MCF 10A (cell line): ENCODE results near the gene CPNE5. TPM values are rescaled to one million over a fixed set of nuclear protein-coding genes. Genes with fewer than 3 reads are reported as not detected.

Experiments
- BruUV-seq: library from RNA; stranded (reverse); fragments of 400-500 nt; replicated peaks from 2 replicates; lab custom pipeline; 2021; lab: Mats Ljungman, UMichigan
- CTCF ChIA-PET: fragments of 300-600 bp; sonication (Branson Sonifier 250); formaldehyde crosslinking; extraction: SDS; loops from one replicate; lab custom pipeline; 2021; ENCODE audit warnings: antibody characterized with exemption, inconsistent platforms; lab: Yijun Ruan, JAX
- POLR2A ChIA-PET: fragments of 300-600, 350-650 bp; sonication (Branson Sonifier 250); formaldehyde crosslinking; extraction: SDS; loops from one replicate; lab custom pipeline; 2020; ENCODE audit warnings: antibody characterized with exemption, inconsistent platforms; lab: Yijun Ruan, JAX
- DNase-seq: peaks from one replicate; pipeline ENCODE4 v3.0.0-alpha.2; 2018; ENCODE audit not compliant: unreplicated experiment
- H3K27ac Mint-ChIP-seq: one replicate; pipeline ENCODE4 v1.8.0; 2022; ENCODE audit warnings: mild to moderate bottlenecking, low read depth, mixed read lengths; ENCODE audit not compliant: unreplicated experiment
- H3K27me3 Mint-ChIP-seq: one replicate; pipeline ENCODE4 v1.8.0; 2022; ENCODE audit warnings: mixed read lengths; ENCODE audit not compliant: insufficient read depth, unreplicated experiment
- H3K36me3 Mint-ChIP-seq: one replicate; pipeline ENCODE4 v1.8.0; 2022; ENCODE audit warnings: mild to moderate bottlenecking, moderate library complexity, mixed read lengths; ENCODE audit not compliant: insufficient read depth, unreplicated experiment
- H3K4me1 Mint-ChIP-seq: one replicate; pipeline ENCODE4 v1.8.0; 2022; ENCODE audit warnings: mixed read lengths; ENCODE audit not compliant: insufficient read depth, unreplicated experiment
- H3K4me3 Mint-ChIP-seq: one replicate; pipeline ENCODE4 v1.8.0; 2022; ENCODE audit warnings: mild to moderate bottlenecking, moderate library complexity, mixed read lengths; ENCODE audit not compliant: unreplicated experiment
- H3K9me3 Mint-ChIP-seq: one replicate; pipeline ENCODE4 v1.8.0; 2022; ENCODE audit warnings: mixed read lengths; ENCODE audit not compliant: unreplicated experiment
- intact Hi-C: fragments of 100-400 bp; cut with micrococcal nuclease; formaldehyde crosslinking; loops from 2 replicates; pipeline ENCODE4 v1.14.1; 2022
- total RNA-seq: library from RNA; stranded (reverse); gene quantifications from 2 replicates; pipeline ENCODE4 v1.2.3, GENCODE V29; 2022
- TF ChIP-seq, protein P1 (sequence below): fragments of 200-600 bp; IDR thresholded peaks from one replicate; pipeline ENCODE4 v1.8.0; 2022; ENCODE audit warnings: antibody characterized with exemption, mild to moderate bottlenecking; ENCODE audit not compliant: unreplicated experiment

Gene CPNE5
- total RNA-seq, 1 experiment from 2014 or later: not detected

DNA sequence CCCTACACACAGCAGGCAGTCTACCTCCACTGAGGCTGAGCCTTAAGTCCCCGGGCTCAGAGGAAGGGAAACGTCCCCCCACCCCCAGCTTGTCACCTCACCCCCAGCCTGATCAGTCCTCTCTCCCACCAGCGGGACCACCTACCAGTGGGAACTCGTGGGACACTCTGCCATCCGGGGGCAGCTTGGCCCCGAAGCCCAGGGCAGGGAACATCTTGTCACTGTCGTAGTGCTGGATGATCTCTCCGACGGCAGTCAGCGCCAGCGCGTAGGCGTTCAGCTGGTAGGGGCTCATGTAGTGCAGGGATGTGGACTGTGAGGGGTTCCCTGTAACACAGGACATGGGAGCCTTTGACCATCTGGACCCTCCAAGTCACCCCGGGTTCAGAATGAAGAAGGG is 93.0 kb downstream of the CPNE5 start:
- no peak for DNase-seq
- Mint-ChIP-seq H3K9me3 (no peaks in the 10 kb centered on the region), H3K36me3 (no peaks in the 10 kb centered on the region), H3K27me3 (no peaks in the 10 kb centered on the region), H3K4me1 (peaks cover 11% of the 10 kb centered on the region), H3K27ac (no peak overlapping the region), H3K4me3 (no peak overlapping the region)
- ChIA-PET CTCF (interaction anchor here (0.7 to 1.0 kb wide), 2 partner anchors 13 to 463 kb away, joined by 3 to 4 read pairs; no protein-coding TSS in a partner anchor), POLR2A (interaction anchor here (0.7 kb wide), 1 partner anchor 15 kb away, joined by 3 read pairs; no protein-coding TSS in a partner anchor)
- intact Hi-C loops: no loop called here
- no TSS peak for BruUV-seq
- TF ChIP-seq, protein P1, sequence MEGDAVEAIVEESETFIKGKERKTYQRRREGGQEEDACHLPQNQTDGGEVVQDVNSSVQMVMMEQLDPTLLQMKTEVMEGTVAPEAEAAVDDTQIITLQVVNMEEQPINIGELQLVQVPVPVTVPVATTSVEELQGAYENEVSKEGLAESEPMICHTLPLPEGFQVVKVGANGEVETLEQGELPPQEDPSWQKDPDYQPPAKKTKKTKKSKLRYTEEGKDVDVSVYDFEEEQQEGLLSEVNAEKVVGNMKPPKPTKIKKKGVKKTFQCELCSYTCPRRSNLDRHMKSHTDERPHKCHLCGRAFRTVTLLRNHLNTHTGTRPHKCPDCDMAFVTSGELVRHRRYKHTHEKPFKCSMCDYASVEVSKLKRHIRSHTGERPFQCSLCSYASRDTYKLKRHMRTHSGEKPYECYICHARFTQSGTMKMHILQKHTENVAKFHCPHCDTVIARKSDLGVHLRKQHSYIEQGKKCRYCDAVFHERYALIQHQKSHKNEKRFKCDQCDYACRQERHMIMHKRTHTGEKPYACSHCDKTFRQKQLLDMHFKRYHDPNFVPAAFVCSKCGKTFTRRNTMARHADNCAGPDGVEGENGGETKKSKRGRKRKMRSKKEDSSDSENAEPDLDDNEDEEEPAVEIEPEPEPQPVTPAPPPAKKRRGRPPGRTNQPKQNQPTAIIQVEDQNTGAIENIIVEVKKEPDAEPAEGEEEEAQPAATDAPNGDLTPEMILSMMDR: no peak

DNA sequence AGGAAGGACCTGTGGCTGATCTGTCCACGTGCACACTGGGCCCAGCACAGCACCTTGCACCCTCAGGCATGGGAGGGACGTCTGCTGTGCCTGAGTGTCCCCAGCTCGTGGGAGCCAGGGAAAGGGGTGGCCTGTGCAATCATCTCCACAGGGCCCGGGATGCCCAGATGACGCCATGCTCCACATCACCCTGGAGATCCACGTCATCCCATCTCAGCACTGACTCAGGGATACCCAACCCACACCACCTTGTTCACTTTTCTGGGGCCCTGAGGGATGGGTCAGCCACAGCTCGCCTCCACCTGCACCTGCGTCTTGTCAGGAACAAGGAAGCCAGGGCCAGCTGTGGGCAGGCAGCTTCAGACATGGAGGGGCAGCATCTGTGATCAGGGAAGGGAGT is 93.4 kb downstream of the CPNE5 start:
- ChIA-PET CTCF (interaction anchor here (0.7 to 1.0 kb wide), 2 partner anchors 14 to 464 kb away, joined by 3 to 4 read pairs; no protein-coding TSS in a partner anchor), POLR2A (interaction anchor here (0.7 kb wide), 1 partner anchor 15 kb away, joined by 3 read pairs; no protein-coding TSS in a partner anchor)
- H3K36me3 Mint-ChIP-seq: no peaks in the 10 kb centered on the region
- intact Hi-C loops: no loop called here
- peaks cover 11% of the 10 kb centered on the region for H3K4me1 Mint-ChIP-seq
- no peaks in the 10 kb centered on the region for H3K27me3 Mint-ChIP-seq
- no peaks in the 10 kb centered on the region for H3K9me3 Mint-ChIP-seq
- TF ChIP-seq, protein P1: no peak
- no peak overlapping the region for H3K27ac Mint-ChIP-seq
- no TSS peak for BruUV-seq
- no peak overlapping the region for H3K4me3 Mint-ChIP-seq
- no peak for DNase-seq

DNA sequence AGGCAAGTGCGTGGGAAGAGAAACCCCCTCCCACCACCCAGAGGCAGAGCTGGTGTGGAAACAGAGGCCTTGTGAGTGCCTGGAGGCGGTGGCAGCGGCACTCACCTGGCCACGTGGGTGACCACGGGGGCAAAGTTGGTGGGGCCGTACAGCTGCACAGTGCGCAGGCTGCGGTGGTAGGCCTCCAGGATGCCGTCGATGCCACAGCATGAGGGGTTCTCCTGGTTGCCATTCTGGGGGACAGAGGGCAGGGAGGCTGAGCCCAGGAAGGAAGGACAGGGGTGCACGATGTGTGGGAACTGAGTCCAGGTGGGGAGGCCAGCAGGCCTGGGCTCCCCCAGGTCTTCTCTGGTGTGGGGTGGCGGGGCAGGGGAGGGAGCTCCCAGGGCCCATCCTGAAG is 94.0 kb downstream of the CPNE5 start:
- intact Hi-C loops: no loop called here
- Mint-ChIP-seq H3K27ac (no peak overlapping the region), H3K4me3 (no peak overlapping the region), H3K9me3 (no peaks in the 10 kb centered on the region), H3K4me1 (peaks cover 11% of the 10 kb centered on the region), H3K36me3 (no peaks in the 10 kb centered on the region), H3K27me3 (no peaks in the 10 kb centered on the region)
- TF ChIP-seq, protein P1: no peak
- POLR2A ChIA-PET: no interaction called here
- BruUV-seq: no TSS peak
- CTCF ChIA-PET: interaction anchor here (1.0 kb wide), 1 partner anchor 14 kb away, joined by 4 read pairs; no protein-coding TSS in a partner anchor
- no peak for DNase-seq

DNA sequence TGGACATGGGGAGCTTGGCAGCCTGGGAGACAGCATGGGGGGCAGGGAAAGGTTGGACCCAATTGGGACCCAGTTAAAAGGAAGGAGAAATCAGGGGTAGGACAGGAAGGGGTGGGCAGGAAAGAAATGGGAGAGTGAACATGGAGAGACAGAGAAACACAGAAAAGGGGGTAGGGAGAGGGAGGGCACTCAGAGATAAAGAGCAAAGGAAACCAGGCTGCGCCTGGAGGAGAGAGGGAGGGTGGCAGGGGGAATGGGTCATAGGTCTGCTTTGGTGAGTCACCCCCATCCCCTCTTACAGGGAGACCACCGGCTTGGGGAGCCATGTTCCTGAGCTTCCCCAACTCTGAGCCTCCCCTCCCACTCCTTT is 95.0 kb downstream of the CPNE5 start:
- Mint-ChIP-seq H3K36me3 (no peaks in the 10 kb centered on the region), H3K27ac (no peak overlapping the region), H3K9me3 (no peaks in the 10 kb centered on the region), H3K27me3 (no peaks in the 10 kb centered on the region), H3K4me1 (peaks cover 11% of the 10 kb centered on the region), H3K4me3 (no peak overlapping the region)
- no peak for DNase-seq
- TF ChIP-seq, protein P1: no peak
- ChIA-PET POLR2A (no interaction called here), CTCF (interaction anchor here (0.6 to 0.9 kb wide), 2 partner anchors 14 to 133 kb away, joined by 3 read pairs; no protein-coding TSS in a partner anchor)
- intact Hi-C loops: no loop called here
- no TSS peak for BruUV-seq
